PC-9 (cell line): ENCODE data around the gene MARK2. TPM values are rescaled to one million over a fixed set of nuclear protein-coding genes. Genes with fewer than 3 reads are reported as not detected.

ENCODE experiments used
- BruUV-seq: library from RNA; stranded (reverse); fragments of 400-500 nt; replicated peaks from 2 replicates; lab custom pipeline; 2021; lab: Mats Ljungman, UMichigan
- CTCF ChIA-PET: fragments of 300-600 bp; sonication (Branson Sonifier 250); formaldehyde crosslinking; loops from one replicate; lab custom pipeline; 2022; ENCODE audit warnings: antibody characterized with exemption; lab: Charles Lee
- POLR2A ChIA-PET: fragments of 300-600 bp; sonication (Branson Sonifier 250); formaldehyde crosslinking; loops from one replicate; lab custom pipeline; 2022; ENCODE audit warnings: antibody characterized with exemption; ENCODE audit not compliant: unreplicated experiment; lab: Charles Lee
- DNase-seq, 2 experiments: peaks; one replicate each; pipeline versions ENCODE4 v3.0.0 to v3.0.0-alpha.2; 2015 to 2022; ENCODE audit warnings: mixed read lengths in 1 of 2
- H2AFZ ChIP-seq: fragments of 200-600 bp; sonication (generic); 2 replicates; pipeline ENCODE4 v1.8.1; 2017; ENCODE audit warnings: antibody characterized with exemption
- H3F3A ChIP-seq: fragments of 200-600 bp; sonication (generic); 2 replicates; pipeline ENCODE4 v1.8.1; 2017; ENCODE audit warnings: antibody characterized with exemption, mild to moderate bottlenecking, low read depth; ENCODE audit not compliant: insufficient read depth
- H3K27ac ChIP-seq: fragments of 200-600 bp; sonication (generic); 2 replicates; pipeline ENCODE4 v1.6.1; 2016; ENCODE audit warnings: mixed run types
- H3K27me3 ChIP-seq: fragments of 200-600 bp; sonication (generic); 2 replicates; pipeline ENCODE4 v1.6.1; 2016; ENCODE audit warnings: low read depth, mixed run types; ENCODE audit not compliant: insufficient read depth
- H3K36me3 ChIP-seq: fragments of 200-600 bp; sonication (generic); 2 replicates; pipeline ENCODE4 v1.6.1; 2016; ENCODE audit warnings: low read depth, mixed run types
- H3K4me1 ChIP-seq: fragments of 200-600 bp; sonication (generic); replicated peaks from 2 replicates; pipeline ENCODE4 v1.6.1; 2016; ENCODE audit warnings: mixed run types; ENCODE audit not compliant: insufficient read depth
- H3K4me2 ChIP-seq: fragments of 200-600 bp; sonication (generic); 2 replicates; pipeline ENCODE4 v1.6.1; 2017; ENCODE audit warnings: mixed run types
- H3K4me3 ChIP-seq: fragments of 200-600 bp; sonication (generic); 2 replicates; pipeline ENCODE4 v1.6.1; 2016; ENCODE audit warnings: mixed run types
- H3K79me2 ChIP-seq: fragments of 200-600 bp; sonication (generic); 2 replicates; pipeline ENCODE4 v1.6.1; 2017; ENCODE audit warnings: low read depth, mixed run types
- H3K9me2 ChIP-seq: fragments of 200-600 bp; sonication (generic); 2 replicates; pipeline ENCODE4 v1.8.1; 2017; ENCODE audit warnings: mild to moderate bottlenecking; ENCODE audit not compliant: insufficient read depth
- H3K9me3 ChIP-seq: fragments of 200-600 bp; sonication (generic); 2 replicates; pipeline ENCODE4 v1.8.1; 2016; ENCODE audit warnings: low read depth; ENCODE audit not compliant: insufficient read depth
- H4K20me1 ChIP-seq: fragments of 200-600 bp; sonication (generic); 2 replicates; pipeline ENCODE4 v1.8.1; 2017; ENCODE audit not compliant: insufficient read depth
- CTCF ChIP-seq: fragments of 200-600 bp; sonication (generic); conservative IDR thresholded peaks from 2 replicates; pipeline ENCODE4 v1.6.1; 2017; ENCODE audit warnings: mixed run types, antibody characterized with exemption, mild to moderate bottlenecking, moderate library complexity
- EZH2 ChIP-seq: fragments of 200-600 bp; sonication (generic); IDR thresholded peaks from 2 replicates; pipeline ENCODE4 v1.8.0; 2017; ENCODE audit warnings: antibody characterized with exemption, low read depth
- intact Hi-C: fragments of 100-400 bp; cut with micrococcal nuclease; formaldehyde crosslinking; loops from one replicate; pipeline ENCODE4 v1.10.0; 2022; ENCODE audit not compliant: unreplicated experiment
- total RNA-seq: library from RNA; stranded (reverse); gene quantifications from 2 replicates; pipeline ENCODE4 v1.2.3, GENCODE V29; 2021

Gene MARK2
- total RNA-seq, 1 experiment from 2014 or later, result 65.0 TPM

GRCh38 chr11:63897459-63898146 is 58.7 kb downstream of the MARK2 start:
- Histone ChIP-seq H3K4me1 (no peaks in the 10 kb centered on the region), H3K4me3 (no peak overlapping the region), H3K36me3 (peaks cover 47% of the 10 kb centered on the region), H3F3A (peaks cover 12% of the 10 kb centered on the region; the same call in 1 of the 2 replicates), H4K20me1 (peaks cover 28% of the 10 kb centered on the region), H2AFZ (no peak overlapping the region), H3K27me3 (no peaks in the 10 kb centered on the region), H3K9me2 (no peaks in the 10 kb centered on the region), H3K79me2 (peaks cover 37% of the 10 kb centered on the region), H3K27ac (no peak overlapping the region), H3K9me3 (no peaks in the 10 kb centered on the region), H3K4me2 (no peak overlapping the region)
- CTCF ChIA-PET, result no interaction called here
- intact Hi-C loops, result no loop called here
- no peak for DNase-seq
- no TSS peak for BruUV-seq
- POLR2A ChIA-PET, result interaction anchor here (0.7 kb wide), 1 partner anchor 145 kb away, joined by 3 read pairs; no protein-coding TSS in a partner anchor
- TF ChIP-seq CTCF, result no peak
- no peak for TF ChIP-seq EZH2

DNA sequence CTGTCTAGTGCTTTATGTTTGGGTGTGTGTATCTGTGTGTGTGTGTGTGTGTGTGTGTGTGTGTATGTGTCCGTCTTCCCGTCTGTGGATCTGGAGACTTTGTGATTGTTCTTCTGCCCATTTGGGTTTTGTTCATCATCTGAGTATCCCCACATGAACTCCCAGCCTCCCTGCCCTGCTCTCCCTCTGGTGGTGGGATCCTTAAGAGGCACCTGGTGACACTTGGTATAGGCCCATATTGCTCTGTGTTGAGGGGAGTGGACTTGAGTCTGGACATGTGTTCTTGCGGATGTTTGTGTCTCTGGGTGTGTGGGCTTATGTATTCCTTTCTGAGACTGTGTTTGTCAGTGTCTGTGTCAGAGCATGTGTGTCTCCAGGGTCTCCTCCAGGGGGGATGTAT is 62.8 kb downstream of the MARK2 start:
- no peak for DNase-seq

GRCh38 chr11:63903884-63904283 is 65.0 kb downstream of the MARK2 start:
- no TSS peak for BruUV-seq
- TF ChIP-seq EZH2 (no peak), CTCF (no peak)
- H3K36me3 ChIP-seq, result peaks cover 27% of the 10 kb centered on the region

More for the DNA sequence above, 62.8 kb downstream of the MARK2 start:
- H4K20me1 ChIP-seq, result peaks cover 13% of the 10 kb centered on the region; the same call in 1 of the 2 replicates
- H2AFZ ChIP-seq, result no peak overlapping the region
- no peaks in the 10 kb centered on the region for H3K4me1 ChIP-seq
- CTCF ChIA-PET, result no interaction called here
- intact Hi-C loops, result no loop called here
- no TSS peak for BruUV-seq
- no peak overlapping the region for H3K4me3 ChIP-seq
- POLR2A ChIA-PET, result no interaction called here
- no peaks in the 10 kb centered on the region for H3K9me2 ChIP-seq
- H3K27me3 ChIP-seq, result no peaks in the 10 kb centered on the region
- H3K79me2 ChIP-seq, result peaks cover under 1% of the 10 kb centered on the region; the same call in 1 of the 2 replicates
- H3K27ac ChIP-seq, result no peak overlapping the region
- H3K36me3 ChIP-seq, result peaks cover 45% of the 10 kb centered on the region
- no peaks in the 10 kb centered on the region for H3K9me3 ChIP-seq
- H3K4me2 ChIP-seq, result no peak overlapping the region
- TF ChIP-seq EZH2 (no peak), CTCF (peak; percentile 55)
- peaks cover 16% of the 10 kb centered on the region; the same call in 1 of the 2 replicates for H3F3A ChIP-seq

More at GRCh38 chr11:63903884-63904283, 65.0 kb downstream of the MARK2 start:
- peaks cover 15% of the 10 kb centered on the region; the same call in 1 of the 2 replicates for H4K20me1 ChIP-seq
- H3K79me2 ChIP-seq, result no peaks in the 10 kb centered on the region
- no peaks in the 10 kb centered on the region for H3K9me2 ChIP-seq
- peaks cover 22% of the 10 kb centered on the region; the same call in 1 of the 2 replicates for H3F3A ChIP-seq
- CTCF ChIA-PET, result interaction anchor here (0.6 kb wide), 1 partner anchor 51 kb away, joined by 6 read pairs; no protein-coding TSS in a partner anchor
- H3K27ac ChIP-seq, result no peak overlapping the region
- H3K9me3 ChIP-seq, result no peaks in the 10 kb centered on the region
- no peak overlapping the region for H3K4me2 ChIP-seq
- H2AFZ ChIP-seq, result no peak overlapping the region
- intact Hi-C loops, result no loop called here
- H3K4me1 ChIP-seq, result no peaks in the 10 kb centered on the region
- no peak for DNase-seq
- no peak overlapping the region for H3K4me3 ChIP-seq
- POLR2A ChIA-PET, result no interaction called here
- no peaks in the 10 kb centered on the region for H3K27me3 ChIP-seq
